ENCODE data around the gene MYO18B. TPM values are rescaled to one million over a fixed set of nuclear protein-coding genes. Genes with fewer than 3 reads are reported as not detected.

The MYO18B gene
- total RNA-seq, 1 donor from 2014 or later: 0.07 TPM

GRCh38 chr22:25909614-25910387 is 167.8 kb downstream of the MYO18B start:
- Mint-ChIP-seq H3K27ac (no peak overlapping the region), H3K4me1 (no peaks in the 10 kb centered on the region), H3K9me3 (peaks cover 5% of the 10 kb centered on the region), H3K4me3 (no peak overlapping the region), H3K36me3 (no peaks in the 10 kb centered on the region), H3K27me3 (ENCODE audit: low read depth) (peaks cover 70% of the 10 kb centered on the region)
- no peak for TF ChIP-seq CTCF (IDR thresholded peaks at IDR 0.05; ENCODE audit: unreplicated experiment)
- DNase-seq (ENCODE audit: low spot score in 2 of 2, unreplicated experiment in 2 of 2): no peak

GRCh38 chr22:25911243-25911972 is 169.4 kb downstream of the MYO18B start:
- Mint-ChIP-seq H3K36me3 (no peaks in the 10 kb centered on the region), H3K27me3 (ENCODE audit: low read depth) (peaks cover 75% of the 10 kb centered on the region), H3K27ac (no peak overlapping the region), H3K4me1 (no peaks in the 10 kb centered on the region), H3K4me3 (no peak overlapping the region), H3K9me3 (peaks cover 2% of the 10 kb centered on the region)
- DNase-seq (ENCODE audit: low spot score in 2 of 2, unreplicated experiment in 2 of 2): no peak
- TF ChIP-seq CTCF (IDR thresholded peaks at IDR 0.05; ENCODE audit: unreplicated experiment): no peak

- Mint-ChIP-seq H3K36me3 (no peaks in the 10 kb centered on the region), H3K4me3 (no peak overlapping the region), H3K9me3 (peaks cover 4% of the 10 kb centered on the region), H3K27me3 (ENCODE audit: low read depth) (peaks cover 77% of the 10 kb centered on the region), H3K4me1 (no peaks in the 10 kb centered on the region), H3K27ac (no peak overlapping the region)
- DNase-seq (ENCODE audit: low spot score in 2 of 2, unreplicated experiment in 2 of 2): no peak
- no peak for TF ChIP-seq CTCF (IDR thresholded peaks at IDR 0.05; ENCODE audit: unreplicated experiment)
Observed at GRCh38 chr22:25919452-25919851, 177.5 kb downstream of the MYO18B start.

GRCh38 chr22:25922141-25922540 is 180.2 kb downstream of the MYO18B start:
- Mint-ChIP-seq H3K9me3 (peaks cover 4% of the 10 kb centered on the region), H3K27ac (no peak overlapping the region), H3K36me3 (no peaks in the 10 kb centered on the region), H3K4me3 (no peak overlapping the region), H3K4me1 (no peaks in the 10 kb centered on the region), H3K27me3 (ENCODE audit: low read depth) (peaks cover 81% of the 10 kb centered on the region)
- DNase-seq (ENCODE audit: low spot score in 2 of 2, unreplicated experiment in 2 of 2): no peak
- no peak for TF ChIP-seq CTCF (IDR thresholded peaks at IDR 0.05; ENCODE audit: unreplicated experiment)

GRCh38 chr22:25923914-25924313 is 181.9 kb downstream of the MYO18B start:
- H3K27ac Mint-ChIP-seq: no peak overlapping the region
- no peak overlapping the region for H3K4me3 Mint-ChIP-seq
- peaks cover 89% of the 10 kb centered on the region for H3K27me3 Mint-ChIP-seq (ENCODE audit: low read depth)
- no peak for TF ChIP-seq CTCF (IDR thresholded peaks at IDR 0.05; ENCODE audit: unreplicated experiment)
- no peaks in the 10 kb centered on the region for H3K4me1 Mint-ChIP-seq
- DNase-seq (ENCODE audit: low spot score in 2 of 2, unreplicated experiment in 2 of 2): no peak
- no peaks in the 10 kb centered on the region for H3K36me3 Mint-ChIP-seq
- H3K9me3 Mint-ChIP-seq: peaks cover 8% of the 10 kb centered on the region

Data from mesothelial cell of epicardium (in vitro differentiated cells).